ENCODE measurements around the gene CALD1.

Gene CALD1

GRCh38 chr7:134747326-134747725, 32.1 kb upstream of the CALD1 start:
- H3K27me3 ChIP-seq (ENCODE audit: insufficient read depth, poor library complexity, severe bottlenecking): no peaks in the 10 kb centered on the region
- no peak overlapping the region for H3K4me3 ChIP-seq (replicated peaks; ENCODE audit: insufficient read depth, low read length)
- no peak overlapping the region for H3K27ac ChIP-seq (replicated peaks)
- TF ChIP-seq GABPA (IDR thresholded peaks at IDR 0.05; ENCODE audit: low read depth): no peak
- TF ChIP-seq SPI1 (IDR thresholded peaks at IDR 0.05; ENCODE audit: borderline replicate concordance, low read depth): no peak
- TF ChIP-seq, protein P1, sequence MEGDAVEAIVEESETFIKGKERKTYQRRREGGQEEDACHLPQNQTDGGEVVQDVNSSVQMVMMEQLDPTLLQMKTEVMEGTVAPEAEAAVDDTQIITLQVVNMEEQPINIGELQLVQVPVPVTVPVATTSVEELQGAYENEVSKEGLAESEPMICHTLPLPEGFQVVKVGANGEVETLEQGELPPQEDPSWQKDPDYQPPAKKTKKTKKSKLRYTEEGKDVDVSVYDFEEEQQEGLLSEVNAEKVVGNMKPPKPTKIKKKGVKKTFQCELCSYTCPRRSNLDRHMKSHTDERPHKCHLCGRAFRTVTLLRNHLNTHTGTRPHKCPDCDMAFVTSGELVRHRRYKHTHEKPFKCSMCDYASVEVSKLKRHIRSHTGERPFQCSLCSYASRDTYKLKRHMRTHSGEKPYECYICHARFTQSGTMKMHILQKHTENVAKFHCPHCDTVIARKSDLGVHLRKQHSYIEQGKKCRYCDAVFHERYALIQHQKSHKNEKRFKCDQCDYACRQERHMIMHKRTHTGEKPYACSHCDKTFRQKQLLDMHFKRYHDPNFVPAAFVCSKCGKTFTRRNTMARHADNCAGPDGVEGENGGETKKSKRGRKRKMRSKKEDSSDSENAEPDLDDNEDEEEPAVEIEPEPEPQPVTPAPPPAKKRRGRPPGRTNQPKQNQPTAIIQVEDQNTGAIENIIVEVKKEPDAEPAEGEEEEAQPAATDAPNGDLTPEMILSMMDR (IDR thresholded peaks at IDR 0.05; ENCODE audit: insufficient read depth, low read length): no peak
- TF ChIP-seq REST (IDR thresholded peaks at IDR 0.05; ENCODE audit: insufficient replicate concordance, low read depth): no peak
- TF ChIP-seq POLR2AphosphoS5 (IDR thresholded peaks at IDR 0.05; ENCODE audit: low read depth): no peak
- no peak for DNase-seq (ENCODE audit: low read depth in 1 of 2, low spot score in 1 of 2)

DNA sequence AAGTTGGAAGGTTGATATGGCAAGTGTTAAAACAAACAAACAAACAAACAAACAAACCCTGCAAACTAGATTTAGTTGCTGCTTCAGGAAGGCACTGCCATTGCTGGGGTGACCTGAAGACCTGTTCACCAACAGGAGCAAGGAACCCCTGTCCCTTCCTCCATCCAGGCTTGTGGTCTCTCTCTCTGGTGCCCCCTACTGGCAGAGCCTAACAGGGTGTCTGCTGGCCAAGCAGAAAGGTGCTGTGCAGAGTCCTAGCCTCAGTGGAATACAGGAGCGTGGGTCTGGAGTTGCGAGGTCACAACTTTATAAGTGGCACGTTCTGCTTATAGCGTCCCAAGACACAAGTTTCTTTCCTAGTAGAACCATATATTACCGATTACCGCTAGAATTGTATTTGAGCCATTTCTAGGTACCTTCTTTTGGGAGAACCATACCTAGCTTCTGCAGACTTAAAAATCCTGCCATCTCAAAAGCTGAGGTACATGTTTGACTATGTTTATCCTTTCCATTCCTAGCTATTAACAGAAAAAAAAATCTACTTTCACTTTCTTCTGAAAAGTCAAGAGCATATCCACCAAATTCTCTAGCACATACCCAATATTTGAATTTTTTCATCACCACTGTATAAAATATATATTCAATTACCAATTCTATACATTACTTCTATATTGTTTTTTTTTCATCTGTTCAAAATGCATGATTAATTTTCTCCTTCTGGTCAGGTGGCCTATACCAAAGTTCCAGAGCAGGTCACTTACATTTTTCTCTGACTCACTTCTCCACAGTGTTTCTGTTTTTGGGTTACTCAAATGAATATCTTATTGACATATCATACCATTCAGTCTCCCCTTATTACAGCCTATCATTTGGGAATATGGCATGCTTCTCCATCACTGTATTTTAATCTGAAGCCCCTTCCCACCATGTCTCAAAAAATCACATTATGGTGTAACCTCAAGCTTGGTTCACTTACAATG, 29.1 kb upstream of the CALD1 start:
- TF ChIP-seq SPI1 (IDR thresholded peaks at IDR 0.05; ENCODE audit: borderline replicate concordance, low read depth) (no peak), POLR2AphosphoS5 (IDR thresholded peaks at IDR 0.05; ENCODE audit: low read depth) (no peak), GABPA (IDR thresholded peaks at IDR 0.05; ENCODE audit: low read depth) (no peak), REST (IDR thresholded peaks at IDR 0.05; ENCODE audit: insufficient replicate concordance, low read depth) (no peak)
- TF ChIP-seq, protein P1 (IDR thresholded peaks at IDR 0.05; ENCODE audit: insufficient read depth, low read length): peak; percentile 94
- Histone ChIP-seq H3K27ac (replicated peaks) (no peak overlapping the region), H3K27me3 (ENCODE audit: insufficient read depth, poor library complexity, severe bottlenecking) (no peaks in the 10 kb centered on the region), H3K4me3 (replicated peaks; ENCODE audit: insufficient read depth, low read length) (no peak overlapping the region)
- DNase-seq (ENCODE audit: low read depth in 1 of 2, low spot score in 1 of 2): peak; percentile 50 to 53

- Histone ChIP-seq H3K27me3 (ENCODE audit: insufficient read depth, poor library complexity, severe bottlenecking) (no peaks in the 10 kb centered on the region), H3K4me3 (replicated peaks; ENCODE audit: insufficient read depth, low read length) (no peak overlapping the region), H3K27ac (replicated peaks) (no peak overlapping the region)
- DNase-seq (ENCODE audit: low read depth in 1 of 2, low spot score in 1 of 2): no peak
- no peak for TF ChIP-seq REST (IDR thresholded peaks at IDR 0.05; ENCODE audit: insufficient replicate concordance, low read depth)
- TF ChIP-seq, protein P1 (IDR thresholded peaks at IDR 0.05; ENCODE audit: insufficient read depth, low read length): no peak
- TF ChIP-seq POLR2AphosphoS5 (IDR thresholded peaks at IDR 0.05; ENCODE audit: low read depth): no peak
- no peak for TF ChIP-seq GABPA (IDR thresholded peaks at IDR 0.05; ENCODE audit: low read depth)
- no peak for TF ChIP-seq SPI1 (IDR thresholded peaks at IDR 0.05; ENCODE audit: borderline replicate concordance, low read depth)
Measured at GRCh38 chr7:134752006-134752760, 27.3 kb upstream of the CALD1 start.

All from HL-60 (cell line).